Neural cell (in vitro differentiated cells): ENCODE data around the gene THAP7. TPM values are rescaled to one million over a fixed set of nuclear protein-coding genes. Genes with fewer than 3 reads are reported as not detected.

Source experiments
- H2AFZ ChIP-seq: fragments of 200-600, 300-800 bp; sonication (generic), shearing (Covaris generic); 2 replicates; pipeline ENCODE4 v1.6.0; 2014; ENCODE audit warnings: low read depth, mild to moderate bottlenecking, antibody characterized with exemption, low read length, moderate library complexity
- H3F3A ChIP-seq: fragments of 200-600 bp; shearing (Covaris generic); 2 replicates; pipeline ENCODE4 v1.6.1; 2016; ENCODE audit warnings: mild to moderate bottlenecking, moderate library complexity, mixed read lengths, antibody characterized with exemption, low read length; ENCODE audit not compliant: insufficient read depth, poor library complexity, severe bottlenecking
- H3K27ac ChIP-seq: fragments of 200-600, 300-800 bp; sonication (generic), shearing (Covaris generic); 2 replicates; pipeline ENCODE4 v1.5.1; 2014; ENCODE audit warnings: mild to moderate bottlenecking, low read length, moderate library complexity
- H3K27me3 ChIP-seq: fragments of 300-800, 200-600 bp; sonication (generic), shearing (Covaris generic); 2 replicates; pipeline ENCODE4 v1.6.0; 2014; ENCODE audit warnings: mild to moderate bottlenecking, low read depth, low read length, moderate library complexity; ENCODE audit not compliant: insufficient read depth
- H3K36me3 ChIP-seq: fragments of 300-800, 200-600 bp; sonication (generic), shearing (Covaris generic); 2 replicates; pipeline ENCODE4 v1.5.1; 2014; ENCODE audit warnings: mild to moderate bottlenecking, antibody characterized with exemption, low read length, moderate library complexity; ENCODE audit not compliant: insufficient read depth
- H3K4me2 ChIP-seq: fragments of 300-800, 200-600 bp; sonication (generic), shearing (Covaris generic); 2 replicates; pipeline ENCODE4 v1.6.0; 2014; ENCODE audit warnings: mild to moderate bottlenecking, low read length
- H3K4me3 ChIP-seq: fragments of 300-800, 200-600 bp; sonication (generic), shearing (Covaris generic); 2 replicates; pipeline ENCODE4 v1.5.1; 2014; ENCODE audit warnings: mild to moderate bottlenecking, low read length, moderate library complexity
- H3K79me2 ChIP-seq: fragments of 200-600 bp; shearing (Covaris generic); replicated peaks from 2 replicates; pipeline ENCODE4 v1.6.0; 2014; ENCODE audit warnings: mild to moderate bottlenecking, low read length, moderate library complexity; ENCODE audit not compliant: insufficient read depth
- H3K9ac ChIP-seq: fragments of 300-800, 200-600 bp; sonication (generic), shearing (Covaris generic); 2 replicates; pipeline ENCODE4 v1.6.1; 2016; ENCODE audit warnings: mild to moderate bottlenecking, low read length, mixed read lengths
- H3K9me2 ChIP-seq: fragments of 200-600 bp; shearing (Covaris generic); 2 replicates; pipeline ENCODE4 v1.6.1; 2016; ENCODE audit warnings: mild to moderate bottlenecking, low read length, mixed read lengths; ENCODE audit not compliant: insufficient read depth
- H3K9me3 ChIP-seq: fragments of 200-600, 300-800 bp; sonication (generic), shearing (Covaris generic); 2 replicates; pipeline ENCODE4 v1.6.1; 2016; ENCODE audit warnings: mild to moderate bottlenecking, mixed run types, low read length, moderate library complexity, mixed read lengths
- H4K20me1 ChIP-seq: fragments of 200-600 bp; shearing (Covaris generic); 2 replicates; pipeline ENCODE4 v1.6.1; 2016; ENCODE audit warnings: mild to moderate bottlenecking, mixed run types; ENCODE audit not compliant: insufficient read depth
- EP300 ChIP-seq: fragments of 450-650 bp; conservative IDR thresholded peaks from 2 replicates; pipeline ENCODE4 v1.6.1; 2014; ENCODE audit warnings: antibody characterized with exemption, mild to moderate bottlenecking, moderate library complexity; ENCODE audit not compliant: poor library complexity, severe bottlenecking
- EZH2 ChIP-seq: fragments of 200-600, 300-800 bp; shearing (Covaris generic), sonication (generic); IDR thresholded peaks from 2 replicates; pipeline ENCODE4 v1.6.1; 2014; ENCODE audit warnings: antibody characterized with exemption, low read length, borderline replicate concordance, mild to moderate bottlenecking; ENCODE audit not compliant: insufficient read depth, poor library complexity, severe bottlenecking
- MXI1 ChIP-seq: fragments of 450-650 bp; conservative IDR thresholded peaks from 2 replicates; pipeline ENCODE4 v1.6.1; 2014; ENCODE audit warnings: antibody characterized with exemption, mild to moderate bottlenecking; ENCODE audit not compliant: poor library complexity, severe bottlenecking
- POLR2AphosphoS5 ChIP-seq: IDR thresholded peaks from 2 replicates; pipeline ENCODE4 v1.6.1; 2012
- RAD21 ChIP-seq: fragments of 450-650 bp; conservative IDR thresholded peaks from 2 replicates; pipeline ENCODE4 v1.6.1; 2014; ENCODE audit warnings: antibody characterized with exemption, mild to moderate bottlenecking, moderate library complexity
- SMC3 ChIP-seq: fragments of 450-650 bp; conservative IDR thresholded peaks from 2 replicates; pipeline ENCODE4 v1.6.1; 2014; ENCODE audit warnings: antibody characterized with exemption, mild to moderate bottlenecking, moderate library complexity; ENCODE audit not compliant: poor library complexity
- TAF1 ChIP-seq: IDR thresholded peaks from 2 replicates; pipeline ENCODE4 v1.6.1; 2012; ENCODE audit warnings: low read depth
- polyA plus RNA-seq: library from polyadenylated mRNA; depleted of rRNA; stranded (reverse); fragments of >200 nt; gene quantifications from 2 replicates; pipeline ENCODE4 v1.2.3, GENCODE V29; 2014
- TF ChIP-seq, protein P1 (sequence below): fragments of 450-650 bp; IDR thresholded peaks from 2 replicates; pipeline ENCODE4 v1.5.1; 2014; ENCODE audit warnings: antibody characterized with exemption, mild to moderate bottlenecking, moderate library complexity; ENCODE audit not compliant: poor library complexity, severe bottlenecking
- TF ChIP-seq, protein P2 (sequence below): IDR thresholded peaks from 2 replicates; pipeline ENCODE4 v1.6.1; 2012; ENCODE audit warnings: borderline replicate concordance

The THAP7 gene
- polyA plus RNA-seq, 1 donor from 2014 or later, result 28.7 TPM

DNA sequence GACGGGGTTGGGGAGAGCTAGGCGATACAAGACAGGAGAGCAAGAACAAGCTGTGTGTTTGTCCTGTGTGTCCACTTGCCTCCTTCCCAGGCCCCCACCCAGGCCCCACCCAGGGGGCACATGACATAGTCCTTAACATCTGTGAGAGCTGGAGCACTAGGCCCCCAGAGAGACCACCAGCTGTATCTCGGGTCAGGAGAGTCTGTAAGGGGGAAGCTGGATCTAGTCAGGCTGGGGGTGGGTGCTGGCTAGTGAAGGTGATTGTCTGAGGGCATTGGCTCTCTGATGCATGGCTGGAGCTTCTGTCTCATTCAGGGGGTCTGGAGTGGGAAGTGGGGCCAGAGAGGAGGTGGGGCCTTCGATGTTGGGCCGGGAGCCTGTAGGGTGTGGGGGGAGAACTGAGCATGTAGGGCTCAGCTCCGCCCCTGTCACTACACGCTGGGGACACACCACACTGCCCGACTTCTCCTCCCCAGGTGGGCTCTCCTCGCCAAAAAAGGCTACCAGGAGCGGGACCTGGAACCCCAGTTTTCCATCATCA is 13.6 kb upstream of the THAP7 start:
- Histone ChIP-seq H3K27me3 (no peaks in the 10 kb centered on the region), H3K79me2 (peaks cover 22% of the 10 kb centered on the region), H3K9ac (peak overlapping the region; percentile 84), H4K20me1 (no peaks in the 10 kb centered on the region), H2AFZ (no peak overlapping the region), H3F3A (peaks cover 3% of the 10 kb centered on the region), H3K9me2 (no peaks in the 10 kb centered on the region), H3K27ac (peak overlapping the region; percentile 92), H3K4me2 (no peak overlapping the region), H3K9me3 (no peaks in the 10 kb centered on the region), H3K4me3 (peak overlapping the region; percentile 80), H3K36me3 (no peaks in the 10 kb centered on the region)
- TF ChIP-seq TAF1, result no peak
- TF ChIP-seq EP300, result no peak
- TF ChIP-seq, protein P1, sequence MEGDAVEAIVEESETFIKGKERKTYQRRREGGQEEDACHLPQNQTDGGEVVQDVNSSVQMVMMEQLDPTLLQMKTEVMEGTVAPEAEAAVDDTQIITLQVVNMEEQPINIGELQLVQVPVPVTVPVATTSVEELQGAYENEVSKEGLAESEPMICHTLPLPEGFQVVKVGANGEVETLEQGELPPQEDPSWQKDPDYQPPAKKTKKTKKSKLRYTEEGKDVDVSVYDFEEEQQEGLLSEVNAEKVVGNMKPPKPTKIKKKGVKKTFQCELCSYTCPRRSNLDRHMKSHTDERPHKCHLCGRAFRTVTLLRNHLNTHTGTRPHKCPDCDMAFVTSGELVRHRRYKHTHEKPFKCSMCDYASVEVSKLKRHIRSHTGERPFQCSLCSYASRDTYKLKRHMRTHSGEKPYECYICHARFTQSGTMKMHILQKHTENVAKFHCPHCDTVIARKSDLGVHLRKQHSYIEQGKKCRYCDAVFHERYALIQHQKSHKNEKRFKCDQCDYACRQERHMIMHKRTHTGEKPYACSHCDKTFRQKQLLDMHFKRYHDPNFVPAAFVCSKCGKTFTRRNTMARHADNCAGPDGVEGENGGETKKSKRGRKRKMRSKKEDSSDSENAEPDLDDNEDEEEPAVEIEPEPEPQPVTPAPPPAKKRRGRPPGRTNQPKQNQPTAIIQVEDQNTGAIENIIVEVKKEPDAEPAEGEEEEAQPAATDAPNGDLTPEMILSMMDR, result no peak
- no peak for TF ChIP-seq RAD21
- no peak for TF ChIP-seq EZH2
- TF ChIP-seq MXI1, result no peak
- TF ChIP-seq, protein P2, sequence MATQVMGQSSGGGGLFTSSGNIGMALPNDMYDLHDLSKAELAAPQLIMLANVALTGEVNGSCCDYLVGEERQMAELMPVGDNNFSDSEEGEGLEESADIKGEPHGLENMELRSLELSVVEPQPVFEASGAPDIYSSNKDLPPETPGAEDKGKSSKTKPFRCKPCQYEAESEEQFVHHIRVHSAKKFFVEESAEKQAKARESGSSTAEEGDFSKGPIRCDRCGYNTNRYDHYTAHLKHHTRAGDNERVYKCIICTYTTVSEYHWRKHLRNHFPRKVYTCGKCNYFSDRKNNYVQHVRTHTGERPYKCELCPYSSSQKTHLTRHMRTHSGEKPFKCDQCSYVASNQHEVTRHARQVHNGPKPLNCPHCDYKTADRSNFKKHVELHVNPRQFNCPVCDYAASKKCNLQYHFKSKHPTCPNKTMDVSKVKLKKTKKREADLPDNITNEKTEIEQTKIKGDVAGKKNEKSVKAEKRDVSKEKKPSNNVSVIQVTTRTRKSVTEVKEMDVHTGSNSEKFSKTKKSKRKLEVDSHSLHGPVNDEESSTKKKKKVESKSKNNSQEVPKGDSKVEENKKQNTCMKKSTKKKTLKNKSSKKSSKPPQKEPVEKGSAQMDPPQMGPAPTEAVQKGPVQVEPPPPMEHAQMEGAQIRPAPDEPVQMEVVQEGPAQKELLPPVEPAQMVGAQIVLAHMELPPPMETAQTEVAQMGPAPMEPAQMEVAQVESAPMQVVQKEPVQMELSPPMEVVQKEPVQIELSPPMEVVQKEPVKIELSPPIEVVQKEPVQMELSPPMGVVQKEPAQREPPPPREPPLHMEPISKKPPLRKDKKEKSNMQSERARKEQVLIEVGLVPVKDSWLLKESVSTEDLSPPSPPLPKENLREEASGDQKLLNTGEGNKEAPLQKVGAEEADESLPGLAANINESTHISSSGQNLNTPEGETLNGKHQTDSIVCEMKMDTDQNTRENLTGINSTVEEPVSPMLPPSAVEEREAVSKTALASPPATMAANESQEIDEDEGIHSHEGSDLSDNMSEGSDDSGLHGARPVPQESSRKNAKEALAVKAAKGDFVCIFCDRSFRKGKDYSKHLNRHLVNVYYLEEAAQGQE, result no peak
- TF ChIP-seq SMC3, result no peak
- no peak for TF ChIP-seq POLR2AphosphoS5

DNA sequence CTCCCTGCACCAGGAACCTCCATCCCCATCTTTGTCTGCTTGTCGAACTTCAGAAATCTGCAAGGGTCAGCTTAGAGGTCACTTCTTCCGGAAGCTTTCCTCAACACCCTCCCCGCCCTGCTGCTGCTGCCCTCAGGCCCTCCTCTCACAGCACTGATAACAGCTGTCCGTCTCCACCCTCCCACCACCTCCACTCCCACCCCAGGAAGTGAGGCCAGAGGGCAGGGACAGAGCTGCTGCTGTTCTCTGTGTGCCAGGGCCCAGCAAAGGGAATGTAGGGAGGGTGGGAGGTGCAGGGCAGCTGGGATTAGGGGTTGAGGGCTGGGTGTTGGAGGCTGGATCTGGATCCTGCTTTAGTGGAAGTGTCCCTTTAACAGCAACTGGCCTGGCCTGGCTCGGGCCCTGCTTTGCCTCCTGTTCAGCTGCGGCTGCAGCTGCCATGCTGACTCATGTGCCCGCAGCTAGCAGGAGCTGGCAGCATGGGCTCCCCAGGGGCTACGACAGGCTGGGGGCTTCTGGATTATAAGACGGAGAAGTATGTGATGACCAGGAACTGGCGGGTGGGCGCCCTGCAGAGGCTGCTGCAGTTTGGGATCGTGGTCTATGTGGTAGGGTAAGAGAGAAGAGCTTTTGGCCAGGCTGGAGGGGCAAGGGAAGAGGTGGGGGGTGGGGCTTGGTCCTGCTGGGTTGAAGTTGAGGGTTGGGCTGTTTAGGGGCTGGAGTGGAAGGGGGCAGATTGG is 13.0 kb upstream of the THAP7 start, which contains the start of gene P2RX6:
Gene P2RX6 (plus strand): TSS at position 440 of the 740 bp plus-strand sequence. CDS start 10 bp downstream, at position 450.
- Histone ChIP-seq H3K4me3 (peak within 1 kb of the TSS; percentile 80), H3K27me3 (no peaks in the 10 kb centered on the region), H3K9me2 (no peaks in the 10 kb centered on the region), H3K27ac (peak within 1 kb of the TSS; percentile 92), H3K9ac (peak within 1 kb of the TSS; percentile 84), H3K79me2 (peaks cover 22% of the 10 kb centered on the region), H3F3A (peaks cover 3% of the 10 kb centered on the region), H2AFZ (peak within 1 kb of the TSS; percentile 35), H3K4me2 (peak within 1 kb of the TSS; percentile 92), H4K20me1 (no peaks in the 10 kb centered on the region), H3K36me3 (no peaks in the 10 kb centered on the region), H3K9me3 (no peaks in the 10 kb centered on the region)
- no peak for TF ChIP-seq RAD21
